HPDE6-E6E7 (cell line): ENCODE results near the gene MSL3B.

ENCODE experiments used
- DNase-seq: peaks from one replicate; pipeline ENCODE4 v3.0.0; 2011; ENCODE audit warnings: missing footprints; ENCODE audit errors: extremely low spot score

Gene MSL3B

GRCh38 chr2:233833345-233833744 is 34.8 kb downstream of the MSL3B start:
- DNase-seq: no peak

GRCh38 chr2:233832869-233833311 is 35.3 kb downstream of the MSL3B start:
- DNase-seq: peak; percentile 83

GRCh38 chr2:233832414-233832813 is 35.8 kb downstream of the MSL3B start:
- no peak for DNase-seq

- no peak for DNase-seq
Observed at GRCh38 chr2:233831861-233832260, 36.3 kb downstream of the MSL3B start.

- no peak for DNase-seq
Observed at GRCh38 chr2:233831011-233831721, 37.0 kb downstream of the MSL3B start.

- DNase-seq: no peak
Observed at GRCh38 chr2:233830111-233830802, 37.9 kb downstream of the MSL3B start.

- DNase-seq: no peak
Observed at GRCh38 chr2:233829193-233830110, 38.7 kb downstream of the MSL3B start.

GRCh38 chr2:233828546-233829192 is 39.5 kb downstream of the MSL3B start:
- DNase-seq: no peak

- no peak for DNase-seq
Observed at GRCh38 chr2:233824373-233824772, 43.8 kb downstream of the MSL3B start.

- DNase-seq: no peak
Observed at GRCh38 chr2:233823731-233824121, 44.5 kb downstream of the MSL3B start.

- no peak for DNase-seq
Observed at GRCh38 chr2:233822781-233823730, 45.1 kb downstream of the MSL3B start.

GRCh38 chr2:233822101-233822771 is 46.0 kb downstream of the MSL3B start:
- DNase-seq: no peak

- DNase-seq: no peak
Observed at GRCh38 chr2:233821709-233822100, 46.5 kb downstream of the MSL3B start.

- no peak for DNase-seq
Observed at GRCh38 chr2:233821196-233821595, 47.0 kb downstream of the MSL3B start.

GRCh38 chr2:233820774-233821105 is 47.4 kb downstream of the MSL3B start:
- DNase-seq: no peak

- no peak for DNase-seq
Observed at GRCh38 chr2:233819884-233820773, 48.1 kb downstream of the MSL3B start.

- no peak for DNase-seq
Observed at GRCh38 chr2:233818639-233819621, 49.3 kb downstream of the MSL3B start.
